Keratinocyte (primary cell): Measurements from ENCODE around the gene KRTAP13-3. TPM values are rescaled to one million over a fixed set of nuclear protein-coding genes. Genes with fewer than 3 reads are reported as not detected.

Experiments used
- DNase-seq: peaks from one replicate; pipeline ENCODE4 v3.0.0-alpha.2; 2011; ENCODE audit warnings: low read depth, missing footprints, low spot score
- FAIRE-seq: peaks from 2 replicates; lab custom pipeline; 2011; peaks lifted over from hg19 to GRCh38; lab: Jason Lieb, UNC
- H2AFZ ChIP-seq: 2 replicates; pipeline ENCODE4 v1.6.0; 2012; ENCODE audit warnings: low read length, control low read depth, inconsistent platforms; ENCODE audit not compliant: control insufficient read depth
- H3K27ac ChIP-seq: 2 replicates; pipeline ENCODE4 v1.5.1; 2011; ENCODE audit warnings: low read length; ENCODE audit not compliant: control insufficient read depth, insufficient read depth
- H3K27me3 ChIP-seq: 3 replicates; pipeline ENCODE4 v1.6.0; 2011; ENCODE audit warnings: low read length; ENCODE audit not compliant: control insufficient read depth, insufficient read depth; ENCODE audit errors: extremely low read depth
- H3K36me3 ChIP-seq, 2 experiments: 2 replicates in 1 of 2; 3 replicates in 1 of 2; pipeline ENCODE4 v1.5.1; 2011; ENCODE audit warnings: low read length in 2 of 2, mild to moderate bottlenecking in 1 of 2; ENCODE audit not compliant: control insufficient read depth in 2 of 2, insufficient read depth in 2 of 2; ENCODE audit errors: extremely low read depth in 1 of 2
- H3K4me1 ChIP-seq: 3 replicates; pipeline ENCODE4 v1.5.1; 2011; ENCODE audit warnings: low read length; ENCODE audit not compliant: control insufficient read depth, insufficient read depth; ENCODE audit errors: extremely low read depth
- H3K4me2 ChIP-seq: 3 replicates; pipeline ENCODE4 v1.6.0; 2011; ENCODE audit warnings: low read depth, low read length; ENCODE audit not compliant: control insufficient read depth, insufficient read depth; ENCODE audit errors: extremely low read depth
- H3K4me3 ChIP-seq, 3 experiments: fragments of 200-600 bp in 1 of 3; sonication (generic) in 1 of 3; 2 replicates in 2 of 3; 3 replicates in 1 of 3; pipeline ENCODE4 v1.5.1; 2011 to 2016; ENCODE audit warnings: low read length in 3 of 3, mild to moderate bottlenecking in 3 of 3, control low read depth in 2 of 3, inconsistent platforms in 1 of 3, low read depth in 1 of 3, mixed read lengths in 1 of 3, mixed run types in 1 of 3, moderate library complexity in 1 of 3; ENCODE audit not compliant: control insufficient read depth in 2 of 3, insufficient read depth in 2 of 3; ENCODE audit errors: extremely low read depth in 1 of 3
- H3K79me2 ChIP-seq: 2 replicates; pipeline ENCODE4 v1.6.0; 2012; ENCODE audit warnings: low read length; ENCODE audit not compliant: control insufficient read depth, insufficient read depth
- H3K9ac ChIP-seq: 3 replicates; pipeline ENCODE4 v1.6.0; 2011; ENCODE audit warnings: low read length; ENCODE audit not compliant: control insufficient read depth, insufficient read depth; ENCODE audit errors: extremely low read depth
- H3K9me1 ChIP-seq: 3 replicates; pipeline ENCODE4 v1.6.0; 2011; ENCODE audit warnings: low read length; ENCODE audit not compliant: control insufficient read depth, insufficient read depth; ENCODE audit errors: extremely low read depth
- H3K9me3 ChIP-seq: 2 replicates; pipeline ENCODE4 v1.5.1; 2012; ENCODE audit warnings: low read depth, low read length; ENCODE audit not compliant: control insufficient read depth
- H4K20me1 ChIP-seq: 3 replicates; pipeline ENCODE4 v1.6.0; 2011; ENCODE audit warnings: low read length; ENCODE audit not compliant: control insufficient read depth, insufficient read depth; ENCODE audit errors: extremely low read depth
- CTCF ChIP-seq, 3 experiments: IDR thresholded peaks in 1 of 3; conservative IDR thresholded peaks in 1 of 3; optimal IDR thresholded peaks in 1 of 3; 2 replicates in 2 of 3; 3 replicates in 1 of 3; pipeline versions ENCODE3 to v1.5.1; 2011; ENCODE audit warnings: low read length in 3 of 3, mild to moderate bottlenecking in 3 of 3, moderate library complexity in 2 of 3, control low read depth in 1 of 3, inconsistent platforms in 1 of 3; ENCODE audit not compliant: insufficient read depth in 2 of 3; ENCODE audit errors: extremely low read depth in 1 of 3
- EZH2 ChIP-seq: IDR thresholded peaks from one replicate; pipeline ENCODE4 v1.6.1; 2012; ENCODE audit warnings: inconsistent platforms, mild to moderate bottlenecking, low read length, moderate library complexity
- dilution Hi-C: fragments of 300-500 bp; cut with MboI; formaldehyde crosslinking; loops from one replicate; pipeline ENCODE4 v1.7.0; 2020; ENCODE audit warnings: low sequenced_read_pairs; ENCODE audit not compliant: extremely low pct_ligation_motif_present
- polyA plus RNA-seq, 5 experiments: library from polyadenylated mRNA; depleted of rRNA in 3 of 5; stranded (reverse) in 3 of 5; stranded (forward) in 1 of 5; unstranded in 1 of 5; fragments of >200 nt; gene quantifications; 1 replicate in 1 of 5; 2 replicates in 3 of 5; 3 replicates in 1 of 5; pipeline versions ENCODE4 v1.2.1 to v1.2.3, GENCODE V29; 2011 to 2012; ENCODE audit warnings: missing spikeins in 2 of 5, low read depth in 1 of 5, low replicate concordance in 1 of 5

KRTAP13-3 gene
- polyA plus RNA-seq, 1 donor (not counting 4 experiments of a cell fraction or from before 2014, with no cell fraction given): not detected

- H3K36me3 ChIP-seq: no peaks in the 10 kb centered on the region
- no peak overlapping the region for H3K4me2 ChIP-seq
- no peaks in the 10 kb centered on the region for H3K9me3 ChIP-seq
- FAIRE-seq (no peak), DNase-seq (no peak)
- no peaks in the 10 kb centered on the region for H3K9me1 ChIP-seq
- no peak for TF ChIP-seq CTCF (optimal IDR thresholded peaks at IDR 0.05 in 1 of 3, IDR thresholded peaks at IDR 0.05 in 1 of 3, conservative IDR thresholded peaks at IDR 0.05 in 1 of 3; ENCODE audit: extremely low read depth in 1 of 3, insufficient read depth in 2 of 3, low read length in 3 of 3)
- no peak for TF ChIP-seq EZH2
- no peak overlapping the region for H2AFZ ChIP-seq
- no peak overlapping the region for H3K27ac ChIP-seq
- no peaks in the 10 kb centered on the region for H3K27me3 ChIP-seq
- dilution Hi-C loops: no loop called here
- H3K79me2 ChIP-seq: no peaks in the 10 kb centered on the region
- H3K9ac ChIP-seq: no peak overlapping the region
- H4K20me1 ChIP-seq: no peaks in the 10 kb centered on the region
- H3K4me1 ChIP-seq: no peaks in the 10 kb centered on the region
- H3K4me3 ChIP-seq: no peak overlapping the region
These were observed 43.5 kb downstream of the KRTAP13-3 start for GRCh38 chr21:30382201-30382600.

Other genes with a start within 250 kb of the KRTAP13-3 start
- gene CLDN8, start 209.8 kb downstream of the KRTAP13-3 start, polyA plus RNA-seq: 0.07 to 0.18 TPM in 2 of 3 replicates, not detected in the other
- not detected in 3 replicates for gene KRTAP24-1, start 143.0 kb downstream of the KRTAP13-3 start, polyA plus RNA-seq
- gene KRTAP25-1, start 136.4 kb downstream of the KRTAP13-3 start, polyA plus RNA-seq: not detected in 3 replicates
- gene KRTAP26-1, start 105.6 kb downstream of the KRTAP13-3 start, polyA plus RNA-seq: not detected in 3 replicates
- not detected in 3 replicates for gene KRTAP27-1, start 88.2 kb downstream of the KRTAP13-3 start, polyA plus RNA-seq
- gene KRTAP23-1, start 77.3 kb downstream of the KRTAP13-3 start, polyA plus RNA-seq: not detected in 3 replicates
- not detected in 3 replicates for gene KRTAP13-2, start 53.7 kb downstream of the KRTAP13-3 start, polyA plus RNA-seq
- gene KRTAP13-1, start 29.9 kb downstream of the KRTAP13-3 start, polyA plus RNA-seq: not detected in 3 replicates
- gene KRTAP13-4, start 4.3 kb upstream of the KRTAP13-3 start, polyA plus RNA-seq: not detected in 3 replicates
- gene KRTAP15-1, start 14.3 kb upstream of the KRTAP13-3 start, polyA plus RNA-seq: not detected in 3 replicates
- 0.44 to 0.72 TPM in 2 of 3 replicates, not detected in the other for gene KRTAP19-1, start 54.4 kb upstream of the KRTAP13-3 start, polyA plus RNA-seq
- not detected in 3 replicates for gene KRTAP19-2, start 61.5 kb upstream of the KRTAP13-3 start, polyA plus RNA-seq
- not detected in 3 replicates for gene KRTAP19-3, start 66.1 kb upstream of the KRTAP13-3 start, polyA plus RNA-seq
- not detected in 3 replicates for gene KRTAP19-4, start 71.2 kb upstream of the KRTAP13-3 start, polyA plus RNA-seq
- gene KRTAP19-5, start 76.2 kb upstream of the KRTAP13-3 start, polyA plus RNA-seq: not detected in 3 replicates
- gene KRTAP19-6, start 115.9 kb upstream of the KRTAP13-3 start, polyA plus RNA-seq: not detected in 3 replicates
- gene KRTAP19-7, start 135.4 kb upstream of the KRTAP13-3 start, polyA plus RNA-seq: not detected in 3 replicates
- gene KRTAP22-2, start 164.5 kb upstream of the KRTAP13-3 start, polyA plus RNA-seq: not detected in 3 replicates
- not detected in 3 replicates for gene KRTAP6-3, start 166.5 kb upstream of the KRTAP13-3 start, polyA plus RNA-seq
- gene KRTAP6-2, start 173.0 kb upstream of the KRTAP13-3 start, polyA plus RNA-seq: not detected in 3 replicates
- gene KRTAP22-1, start 175.2 kb upstream of the KRTAP13-3 start, polyA plus RNA-seq: not detected in 3 replicates
- gene KRTAP6-1, start 188.0 kb upstream of the KRTAP13-3 start, polyA plus RNA-seq: not detected in 3 replicates
- gene KRTAP20-1, start 190.5 kb upstream of the KRTAP13-3 start, polyA plus RNA-seq: not detected in 3 replicates
- not detected in 3 replicates for gene KRTAP20-4, start 194.7 kb upstream of the KRTAP13-3 start, polyA plus RNA-seq
- not detected in 3 replicates for gene KRTAP20-2, start 209.3 kb upstream of the KRTAP13-3 start, polyA plus RNA-seq
- gene KRTAP20-3, start 216.9 kb upstream of the KRTAP13-3 start, polyA plus RNA-seq: not detected in 3 replicates